ENCODE data around the gene TMOD3.
"Not testable (repeated sequence)": the region's sequence is repeated elsewhere in the genome, so short reads cannot be mapped to it uniquely, and the experiment has no call there.

The TMOD3 gene

GRCh38 chr15:51829376-51830275 is at the start of gene TMOD3:
Gene TMOD3, plus strand, starts transcription at chr15:51829653. Its CDS starts 33,232 bp downstream, at chr15:51862885.
- DNase-seq (ENCODE audit: insufficient read length, low spot score) (peak; percentile 74), FAIRE-seq (no peak)
- TF ChIP-seq CTCF (IDR thresholded peaks at IDR 0.05; ENCODE audit: insufficient read depth, missing control alignments), result no peak

GRCh38 chr15:51780636-51781035 is 48.8 kb upstream of the TMOD3 start:
- no peak for TF ChIP-seq CTCF (IDR thresholded peaks at IDR 0.05; ENCODE audit: insufficient read depth, missing control alignments)

GRCh38 chr15:51781506-51781905 is 47.9 kb upstream of the TMOD3 start:
- FAIRE-seq, result no peak
- no peak for TF ChIP-seq CTCF (IDR thresholded peaks at IDR 0.05; ENCODE audit: insufficient read depth, missing control alignments)
- no peak for DNase-seq (ENCODE audit: insufficient read length, low spot score)

More at GRCh38 chr15:51780636-51781035, 48.8 kb upstream of the TMOD3 start:
- DNase-seq (ENCODE audit: insufficient read length, low spot score) (no peak), FAIRE-seq (no peak)

GRCh38 chr15:51782357-51782896 is 47.0 kb upstream of the TMOD3 start:
- peak; percentile 36 for TF ChIP-seq CTCF (IDR thresholded peaks at IDR 0.05; ENCODE audit: insufficient read depth, missing control alignments)
- no peak for DNase-seq (ENCODE audit: insufficient read length, low spot score)
- no peak for FAIRE-seq

GRCh38 chr15:51783967-51784366 is 45.5 kb upstream of the TMOD3 start:
- no peak for FAIRE-seq
- TF ChIP-seq CTCF (IDR thresholded peaks at IDR 0.05; ENCODE audit: insufficient read depth, missing control alignments), result no peak
- DNase-seq (ENCODE audit: insufficient read length, low spot score), result no peak

- not testable (repeated sequence) for FAIRE-seq; DNase-seq (ENCODE audit: insufficient read length, low spot score)
Measured at GRCh38 chr15:51787130-51787529, 42.3 kb upstream of the TMOD3 start.

GRCh38 chr15:51792474-51792873 is 37.0 kb upstream of the TMOD3 start:
- not testable (repeated sequence) for FAIRE-seq; DNase-seq (ENCODE audit: insufficient read length, low spot score)

All from D721Med (cell line).